ENCODE measurements around the gene NEK1. TPM values are rescaled to one million over a fixed set of nuclear protein-coding genes. Genes with fewer than 3 reads are reported as not detected.

NEK1 gene
- total and polyA plus RNA-seq, 2 of the 13 experiments (the other 11 are each of a cell fraction or from before 2014, with no cell fraction given) = 2.9 to 5.4 TPM

GRCh38 chr4:169593050-169593560 is 19.3 kb downstream of the NEK1 start:
- no peak for FAIRE-seq
- POLR2A ChIA-PET = no interaction called here
- WGBS (ENCODE audit: low lambda C conversion rate) = 100% methylated on average over 1 of the region's 1 CpG

More at GRCh38 chr4:169593050-169593560, 19.3 kb downstream of the NEK1 start:
- no peak overlapping the region for H3K4me2 ChIP-seq (ENCODE audit: low read depth, low read length)
- no peaks in the 10 kb centered on the region for H3K79me2 ChIP-seq (ENCODE audit: insufficient read depth, low read length)
- no peaks in the 10 kb centered on the region for H3K27me3 ChIP-seq (ENCODE audit: control insufficient read depth in 1 of 2, insufficient read depth in 2 of 2, low read length in 2 of 2)
- ATAC-seq = no peak
- peaks cover 0 to 4% of the 10 kb centered on the region in 2 experiments; a peak in 2 of 5 replicates for H3K36me3 ChIP-seq (replicated peaks in 1 of 2; ENCODE audit: control insufficient read depth in 1 of 2, insufficient read depth in 2 of 2, low read length in 2 of 2)
- TF ChIP-seq ARID3A (IDR thresholded peaks at IDR 0.05; ENCODE audit: low read depth, low read length) (no peak), ZNF33A (CRISPR knock-in tag; IDR thresholded peaks at IDR 0.05; ENCODE audit: borderline replicate concordance) (no peak), ZBTB49 (CRISPR knock-in tag; IDR thresholded peaks at IDR 0.05; ENCODE audit: borderline replicate concordance) (no peak), PRPF4 (IDR thresholded peaks at IDR 0.05; ENCODE audit: low read depth, low read length, poor library complexity, severe bottlenecking) (no peak), ZNF781 (CRISPR knock-in tag; IDR thresholded peaks at IDR 0.05; ENCODE audit: borderline replicate concordance, not compliant biosample characterization) (no peak), GATAD1 (CRISPR knock-in tag; IDR thresholded peaks at IDR 0.05) (no peak), POLR2AphosphoS5 (IDR thresholded peaks at IDR 0.05; ENCODE audit: low read depth, low read length) (no peak), ZMYM4 (CRISPR knock-in tag; IDR thresholded peaks at IDR 0.05) (no peak), ZNF616 (CRISPR knock-in tag; IDR thresholded peaks at IDR 0.05; ENCODE audit: low read depth) (no peak), ZNF768 (CRISPR knock-in tag; IDR thresholded peaks at IDR 0.05) (no peak), ZNF569 (CRISPR knock-in tag; IDR thresholded peaks at IDR 0.05; ENCODE audit: borderline replicate concordance) (no peak), ZNF484 (CRISPR knock-in tag; IDR thresholded peaks at IDR 0.05; ENCODE audit: borderline replicate concordance, low read depth) (no peak), NAIF1 (CRISPR knock-in tag; IDR thresholded peaks at IDR 0.05; ENCODE audit: borderline replicate concordance) (no peak), KAT8 (CRISPR knock-in tag; IDR thresholded peaks at IDR 0.05) (no peak), ZNF713 (CRISPR knock-in tag; IDR thresholded peaks at IDR 0.05) (no peak)
- H3K9ac ChIP-seq (ENCODE audit: insufficient read depth, low read depth, low read length) = no peak overlapping the region
- no peak for DNase-seq (ENCODE audit: low spot score)
- H3K4me1 ChIP-seq (ENCODE audit: insufficient read depth, low read length) = no peaks in the 10 kb centered on the region
- CTCF ChIA-PET (ENCODE audit: low intra/inter-chr PET ratio, low total read pairs) = no interaction called here
- no peak overlapping the region for H2AFZ ChIP-seq (ENCODE audit: low read length)
- H3K9me3 ChIP-seq (ENCODE audit: low read length) = no peaks in the 10 kb centered on the region
- in situ Hi-C loops (cut with HindIII; ENCODE audit: extremely low pct_ligation_motif_present, low pct_unique_long_range_greater_than_20kb) (no loop called here), intact Hi-C loops (cut with micrococcal nuclease; ENCODE audit: unreplicated experiment) (no loop called here)
- H3K4me3 ChIP-seq (replicated peaks in 1 of 3; ENCODE audit: insufficient read depth in 1 of 3, low read depth in 2 of 3, low read length in 3 of 3) = no peak overlapping the region
- no TSS peak for BruUV-seq (replicated peaks)
- H3K27ac ChIP-seq (ENCODE audit: extremely low read length, insufficient read depth, low read length) = no peak overlapping the region
- H4K20me1 ChIP-seq (ENCODE audit: insufficient read depth, low read length) = no peaks in the 10 kb centered on the region

Data from HepG2 (cell line).